Stimulated activated CD8-positive, alpha-beta memory T cell treated with anti-CD3 and anti-CD28 coated beads, Interleukin-12 subunit alpha, Interleukin-12 subunit beta, amount 100 ng/mL, for 24 hours (primary cell): ENCODE measurements around the gene ETV6.

Experiments used
- DNase-seq: peaks from one replicate; pipeline ENCODE4 v3.0.0-alpha.2; 2020; ENCODE audit errors: extremely low read depth

Gene ETV6

GRCh38 chr12:11827091-11828061 is 177.9 kb downstream of the ETV6 start:
- no peak for DNase-seq

GRCh38 chr12:11829764-11830194 is 180.3 kb downstream of the ETV6 start:
- no peak for DNase-seq

GRCh38 chr12:11830307-11830801 is 180.9 kb downstream of the ETV6 start:
- DNase-seq: no peak

- DNase-seq: no peak
Measured at GRCh38 chr12:11832093-11832492, 182.6 kb downstream of the ETV6 start.

- DNase-seq: no peak
Measured at GRCh38 chr12:11833174-11833895, 183.9 kb downstream of the ETV6 start.

GRCh38 chr12:11834104-11834812 is 184.8 kb downstream of the ETV6 start:
- DNase-seq: no peak

- no peak for DNase-seq
Measured at GRCh38 chr12:11834931-11835330, 185.5 kb downstream of the ETV6 start.

- DNase-seq: peak; percentile 43
Measured at GRCh38 chr12:11836282-11837151, 187.0 kb downstream of the ETV6 start.

- DNase-seq: no peak
Measured at GRCh38 chr12:11837216-11837934, 187.9 kb downstream of the ETV6 start.

GRCh38 chr12:11838403-11838802 is 188.9 kb downstream of the ETV6 start:
- DNase-seq: no peak

GRCh38 chr12:11839091-11839641 is 189.7 kb downstream of the ETV6 start:
- DNase-seq: no peak

GRCh38 chr12:11840366-11840765 is 190.9 kb downstream of the ETV6 start:
- no peak for DNase-seq

- no peak for DNase-seq
Measured at GRCh38 chr12:11846488-11846887, 197.0 kb downstream of the ETV6 start.

GRCh38 chr12:11847539-11847938 is 198.1 kb downstream of the ETV6 start:
- DNase-seq: no peak

GRCh38 chr12:11849757-11850504 is 200.5 kb downstream of the ETV6 start:
- DNase-seq: no peak

GRCh38 chr12:11853126-11853525 is 203.7 kb downstream of the ETV6 start:
- no peak for DNase-seq

GRCh38 chr12:11854011-11854499 is 204.6 kb downstream of the ETV6 start:
- DNase-seq: no peak

GRCh38 chr12:11855983-11856374 is 206.5 kb downstream of the ETV6 start:
- DNase-seq: no peak

- DNase-seq: no peak
Measured at GRCh38 chr12:11856971-11857370, 207.5 kb downstream of the ETV6 start.
